OCI-LY3 (cell line): ENCODE measurements around the gene OLA1.

Experiments
- EZH2phosphoT487 ChIP-seq: fragments of 200-600 bp; shearing (Covaris generic); IDR thresholded peaks from 2 replicates; pipeline ENCODE4 v1.6.1; 2018; ENCODE audit warnings: antibody characterized with exemption, mixed run types, low read depth
- TF ChIP-seq, protein P1 (sequence below): fragments of 200-600, 300-600 bp; sonication (generic); IDR thresholded peaks from 2 replicates; pipeline ENCODE4 v1.5.1; 2014; ENCODE audit warnings: antibody characterized with exemption, low read length, low read depth

DNA sequence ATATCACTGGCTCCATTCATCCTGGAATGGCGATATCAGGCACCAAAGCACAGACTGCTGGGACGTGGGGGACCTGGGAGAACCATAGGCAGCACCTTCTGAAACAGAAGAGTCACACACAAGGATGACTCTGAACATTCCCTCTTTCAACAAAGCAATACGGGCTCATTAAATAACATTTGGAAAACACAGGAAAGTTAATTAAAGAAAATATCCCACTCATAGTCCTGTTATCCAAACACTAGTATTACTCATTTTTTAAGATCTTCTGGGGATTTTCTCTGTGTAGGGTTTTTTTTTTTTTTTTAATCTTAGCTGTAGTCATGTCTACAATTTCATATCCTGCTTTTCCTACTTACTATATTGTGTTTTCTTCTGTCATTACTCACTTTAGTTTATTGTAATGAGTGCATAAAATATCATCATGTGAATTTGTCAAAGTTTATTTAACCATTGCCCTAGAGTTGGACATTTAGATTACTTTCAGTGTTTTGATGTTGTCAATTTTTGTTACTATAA, 213.2 kb downstream of the OLA1 start:
- TF ChIP-seq, protein P1, sequence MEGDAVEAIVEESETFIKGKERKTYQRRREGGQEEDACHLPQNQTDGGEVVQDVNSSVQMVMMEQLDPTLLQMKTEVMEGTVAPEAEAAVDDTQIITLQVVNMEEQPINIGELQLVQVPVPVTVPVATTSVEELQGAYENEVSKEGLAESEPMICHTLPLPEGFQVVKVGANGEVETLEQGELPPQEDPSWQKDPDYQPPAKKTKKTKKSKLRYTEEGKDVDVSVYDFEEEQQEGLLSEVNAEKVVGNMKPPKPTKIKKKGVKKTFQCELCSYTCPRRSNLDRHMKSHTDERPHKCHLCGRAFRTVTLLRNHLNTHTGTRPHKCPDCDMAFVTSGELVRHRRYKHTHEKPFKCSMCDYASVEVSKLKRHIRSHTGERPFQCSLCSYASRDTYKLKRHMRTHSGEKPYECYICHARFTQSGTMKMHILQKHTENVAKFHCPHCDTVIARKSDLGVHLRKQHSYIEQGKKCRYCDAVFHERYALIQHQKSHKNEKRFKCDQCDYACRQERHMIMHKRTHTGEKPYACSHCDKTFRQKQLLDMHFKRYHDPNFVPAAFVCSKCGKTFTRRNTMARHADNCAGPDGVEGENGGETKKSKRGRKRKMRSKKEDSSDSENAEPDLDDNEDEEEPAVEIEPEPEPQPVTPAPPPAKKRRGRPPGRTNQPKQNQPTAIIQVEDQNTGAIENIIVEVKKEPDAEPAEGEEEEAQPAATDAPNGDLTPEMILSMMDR, result no peak
- TF ChIP-seq EZH2phosphoT487, result no peak
